ENCODE measurements around the gene CDK5RAP3. TPM values are rescaled to one million over a fixed set of nuclear protein-coding genes. Genes with fewer than 3 reads are reported as not detected.

Gene CDK5RAP3
- total RNA-seq, 6 experiments from 2014 or later: 47.3 to 119 (median 99.7) TPM

- 67% methylated on average over 1 of the region's 1 CpG for WGBS (ENCODE audit: insufficient coverage, low coverage, low lambda C conversion rate, missing lambda C conversion rate)
- Histone ChIP-seq H3K27ac (no peak overlapping the region), H3K27me3 (no peaks in the 10 kb centered on the region), H3K9me3 (no peaks in the 10 kb centered on the region), H3K4me3 (no peak overlapping the region), H3K36me3 (no peaks in the 10 kb centered on the region), H3K4me1 (no peaks in the 10 kb centered on the region)
- intact Hi-C loops (cut with DNase I): no loop called here
- ATAC-seq: no peak
- no peak for DNase-seq
- TF ChIP-seq, protein P1, sequence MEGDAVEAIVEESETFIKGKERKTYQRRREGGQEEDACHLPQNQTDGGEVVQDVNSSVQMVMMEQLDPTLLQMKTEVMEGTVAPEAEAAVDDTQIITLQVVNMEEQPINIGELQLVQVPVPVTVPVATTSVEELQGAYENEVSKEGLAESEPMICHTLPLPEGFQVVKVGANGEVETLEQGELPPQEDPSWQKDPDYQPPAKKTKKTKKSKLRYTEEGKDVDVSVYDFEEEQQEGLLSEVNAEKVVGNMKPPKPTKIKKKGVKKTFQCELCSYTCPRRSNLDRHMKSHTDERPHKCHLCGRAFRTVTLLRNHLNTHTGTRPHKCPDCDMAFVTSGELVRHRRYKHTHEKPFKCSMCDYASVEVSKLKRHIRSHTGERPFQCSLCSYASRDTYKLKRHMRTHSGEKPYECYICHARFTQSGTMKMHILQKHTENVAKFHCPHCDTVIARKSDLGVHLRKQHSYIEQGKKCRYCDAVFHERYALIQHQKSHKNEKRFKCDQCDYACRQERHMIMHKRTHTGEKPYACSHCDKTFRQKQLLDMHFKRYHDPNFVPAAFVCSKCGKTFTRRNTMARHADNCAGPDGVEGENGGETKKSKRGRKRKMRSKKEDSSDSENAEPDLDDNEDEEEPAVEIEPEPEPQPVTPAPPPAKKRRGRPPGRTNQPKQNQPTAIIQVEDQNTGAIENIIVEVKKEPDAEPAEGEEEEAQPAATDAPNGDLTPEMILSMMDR (IDR thresholded peaks at IDR 0.05): no peak
- no peak for TF ChIP-seq POLR2A (IDR thresholded peaks at IDR 0.05)
Measured at GRCh38 chr17:47989700-47990099, 18.8 kb downstream of the CDK5RAP3 start.

- Histone ChIP-seq H3K36me3 (no peaks in the 10 kb centered on the region), H3K9me3 (no peaks in the 10 kb centered on the region), H3K27me3 (no peaks in the 10 kb centered on the region), H3K4me3 (no peak overlapping the region), H3K4me1 (no peaks in the 10 kb centered on the region), H3K27ac (no peak overlapping the region)
- TF ChIP-seq, protein P1 (IDR thresholded peaks at IDR 0.05): no peak
- no peak for TF ChIP-seq POLR2A (IDR thresholded peaks at IDR 0.05)
- 54% methylated on average over 2 of the region's 14 CpGs for WGBS (ENCODE audit: insufficient coverage, low coverage, low lambda C conversion rate, missing lambda C conversion rate)
- DNase-seq (no peak), ATAC-seq (no peak)
- intact Hi-C loops (cut with DNase I): no loop called here
Measured at GRCh38 chr17:47990962-47991731, 20.2 kb downstream of the CDK5RAP3 start.

- ATAC-seq (no peak), DNase-seq (no peak)
- H3K27me3 ChIP-seq: no peaks in the 10 kb centered on the region
- no peaks in the 10 kb centered on the region for H3K4me1 ChIP-seq
- no peak overlapping the region for H3K4me3 ChIP-seq
- no peak overlapping the region for H3K27ac ChIP-seq
- intact Hi-C loops (cut with DNase I): no loop called here
- no peak for TF ChIP-seq POLR2A (IDR thresholded peaks at IDR 0.05)
- TF ChIP-seq, protein P1 (IDR thresholded peaks at IDR 0.05): no peak
- no peaks in the 10 kb centered on the region for H3K36me3 ChIP-seq
- 47% methylated on average over 4 of the region's 4 CpGs for WGBS (ENCODE audit: insufficient coverage, low coverage, low lambda C conversion rate, missing lambda C conversion rate)
- no peaks in the 10 kb centered on the region for H3K9me3 ChIP-seq
Measured at GRCh38 chr17:47992216-47992615, 21.3 kb downstream of the CDK5RAP3 start.

DNA sequence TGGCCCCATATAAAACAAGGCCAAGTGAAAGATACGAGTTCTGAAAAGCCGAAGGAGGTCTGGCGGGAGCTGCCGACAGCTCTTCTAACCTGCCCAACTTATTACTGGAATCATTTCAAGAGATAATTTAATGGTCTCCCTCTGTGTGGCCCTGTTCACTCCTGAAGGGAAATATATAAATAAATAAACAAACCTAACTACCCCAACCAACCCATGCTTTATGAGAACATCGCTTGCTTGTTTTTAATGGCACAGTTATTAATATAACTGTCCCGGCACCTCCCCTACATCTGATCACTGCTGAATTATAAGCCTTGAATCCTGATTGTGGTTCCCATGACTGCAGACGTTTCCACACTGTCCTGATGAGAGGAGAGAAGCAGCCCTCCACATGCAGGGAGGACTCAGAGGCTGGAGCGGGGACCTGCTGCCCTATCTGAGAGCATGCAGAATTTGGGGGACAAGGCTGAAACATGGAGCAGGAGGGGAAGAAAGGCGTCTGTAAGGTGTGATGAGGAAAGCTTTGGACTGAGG is 22.2 kb downstream of the CDK5RAP3 start:
- TF ChIP-seq, protein P1 (IDR thresholded peaks at IDR 0.05): no peak
- no peak for TF ChIP-seq POLR2A (IDR thresholded peaks at IDR 0.05)
- Histone ChIP-seq H3K9me3 (no peaks in the 10 kb centered on the region), H3K27me3 (no peaks in the 10 kb centered on the region), H3K4me1 (no peaks in the 10 kb centered on the region), H3K27ac (no peak overlapping the region), H3K4me3 (no peak overlapping the region), H3K36me3 (no peaks in the 10 kb centered on the region)
- intact Hi-C loops (cut with DNase I): no loop called here
- DNase-seq (no peak), ATAC-seq (no peak)
- WGBS (ENCODE audit: insufficient coverage, low coverage, low lambda C conversion rate, missing lambda C conversion rate): 79% methylated on average over 9 of the region's 9 CpGs
